HG03439 (cell line): ENCODE data around the gene EXO5.
"Not testable (repeated sequence)": the region's sequence is repeated elsewhere in the genome, so short reads cannot be mapped to it uniquely, and the experiment has no call there.

ENCODE experiments used
- ATAC-seq: cut with Tn5 transposase; IDR thresholded peaks from one replicate; pipeline ENCODE4 v1.9.1; 2021; ENCODE audit warnings: mild to moderate bottlenecking, moderate library complexity; ENCODE audit not compliant: unreplicated experiment

EXO5 gene

DNA sequence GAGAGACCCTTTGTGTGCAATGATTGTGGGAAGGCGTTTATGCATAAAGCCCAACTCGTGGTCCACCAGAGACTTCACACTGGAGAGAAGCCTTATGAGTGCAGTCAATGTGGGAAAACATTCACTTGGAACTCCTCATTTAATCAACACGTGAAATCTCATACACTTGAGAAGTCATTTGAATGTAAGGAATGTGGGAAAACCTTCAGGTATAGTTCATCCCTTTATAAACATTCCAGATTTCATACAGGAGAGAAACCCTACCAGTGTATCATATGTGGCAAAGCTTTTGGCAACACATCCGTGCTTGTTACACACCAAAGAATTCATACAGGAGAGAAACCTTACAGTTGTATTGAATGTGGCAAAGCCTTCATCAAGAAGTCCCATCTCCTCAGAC lies 38.4 kb downstream of the EXO5 start:
- ATAC-seq = no peak

DNA sequence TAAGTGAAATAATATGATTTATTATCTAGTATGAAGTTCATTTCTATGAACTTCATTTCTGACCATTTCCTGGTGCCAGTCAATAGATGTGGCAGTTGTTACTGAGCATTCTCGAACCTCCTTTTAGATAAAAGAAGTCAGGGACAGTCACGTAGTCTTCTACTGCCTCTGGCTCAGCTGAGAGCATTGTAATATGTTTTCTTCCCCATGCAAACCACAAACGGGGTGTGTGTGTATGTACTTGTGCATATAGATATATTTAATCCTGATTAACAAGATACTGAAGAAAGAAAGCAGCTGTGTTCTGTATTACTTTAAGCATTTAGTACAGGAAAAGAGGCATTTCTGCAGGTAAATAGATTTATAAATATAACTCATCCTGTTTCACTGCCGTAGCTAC lies 44.5 kb downstream of the EXO5 start:
- ATAC-seq = no peak

DNA sequence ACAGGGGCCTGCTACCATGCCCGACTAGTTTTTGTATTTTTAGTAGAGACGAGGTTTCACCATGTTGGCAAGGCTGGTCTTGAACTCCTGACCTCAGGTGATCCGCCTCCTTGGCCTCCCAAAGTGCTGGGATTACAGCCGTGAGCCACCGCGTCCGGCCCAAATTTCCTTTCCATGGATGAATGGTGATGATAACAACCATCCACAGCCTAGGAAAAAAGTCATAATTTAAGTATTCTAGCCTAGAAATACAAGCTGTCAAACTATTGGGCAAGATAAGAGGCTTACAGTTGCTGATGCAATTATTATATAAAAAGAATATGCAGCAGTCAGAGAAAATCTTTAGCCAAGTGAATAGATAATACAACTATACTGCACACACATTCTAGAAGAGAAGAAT lies 46.2 kb downstream of the EXO5 start:
- ATAC-seq = not testable (repeated sequence)

DNA sequence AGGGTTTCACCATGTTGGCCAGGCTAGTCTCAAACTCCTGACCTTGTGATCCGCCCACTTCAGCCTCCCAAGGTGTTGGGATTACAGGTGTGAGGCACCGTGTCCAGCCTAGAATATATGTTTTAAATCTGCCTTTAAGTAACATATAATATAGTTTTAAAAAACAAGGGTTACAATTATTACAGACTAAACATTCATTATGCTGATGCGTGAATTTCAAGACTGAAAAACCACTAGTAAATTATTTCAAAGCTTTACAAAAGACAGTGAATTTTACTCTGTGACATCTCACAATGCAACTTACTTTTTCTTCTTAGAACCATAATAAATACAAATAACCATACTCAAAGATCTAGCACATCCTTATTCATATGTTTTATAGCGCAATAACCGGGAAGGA lies 47.6 kb downstream of the EXO5 start:
- no peak for ATAC-seq

DNA sequence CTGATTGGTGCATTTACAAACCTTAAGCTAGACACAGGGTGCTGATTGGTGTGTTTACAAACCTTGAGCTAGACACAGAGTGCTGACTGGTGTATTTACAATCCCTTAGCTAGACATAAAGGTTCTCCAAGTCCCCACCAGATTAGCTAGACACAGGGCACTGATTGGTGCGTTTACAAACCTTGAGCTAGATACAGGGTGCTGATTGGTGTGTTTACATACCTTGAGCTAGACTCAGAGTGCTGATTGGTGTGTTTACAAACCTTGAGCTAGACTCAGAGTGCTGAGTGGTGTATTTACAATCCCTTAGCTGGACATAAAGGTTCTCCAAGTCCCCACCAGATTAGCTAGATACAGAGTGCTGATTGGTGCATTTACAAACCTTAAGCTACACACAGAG lies 49.7 kb downstream of the EXO5 start:
- ATAC-seq = not testable (repeated sequence)

DNA sequence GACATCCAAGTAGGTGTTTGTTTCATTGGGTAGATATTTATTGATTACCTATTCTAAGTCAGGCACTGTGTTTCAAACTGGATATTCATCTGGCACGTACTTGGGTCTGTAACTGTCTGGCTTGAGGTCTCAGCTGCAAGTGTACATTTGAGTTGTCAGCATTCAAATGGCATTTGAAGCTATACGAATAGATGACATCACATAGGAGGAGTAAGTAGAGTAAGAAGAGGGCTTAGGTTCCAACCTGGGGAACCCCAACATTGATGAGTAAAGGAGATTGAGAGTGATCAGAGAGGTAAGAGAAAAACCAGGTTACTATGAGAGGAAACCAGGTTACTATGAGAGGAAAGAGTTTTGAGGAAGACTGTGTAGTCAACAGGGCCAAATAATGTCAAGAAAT lies 53.6 kb downstream of the EXO5 start:
- ATAC-seq = no peak

DNA sequence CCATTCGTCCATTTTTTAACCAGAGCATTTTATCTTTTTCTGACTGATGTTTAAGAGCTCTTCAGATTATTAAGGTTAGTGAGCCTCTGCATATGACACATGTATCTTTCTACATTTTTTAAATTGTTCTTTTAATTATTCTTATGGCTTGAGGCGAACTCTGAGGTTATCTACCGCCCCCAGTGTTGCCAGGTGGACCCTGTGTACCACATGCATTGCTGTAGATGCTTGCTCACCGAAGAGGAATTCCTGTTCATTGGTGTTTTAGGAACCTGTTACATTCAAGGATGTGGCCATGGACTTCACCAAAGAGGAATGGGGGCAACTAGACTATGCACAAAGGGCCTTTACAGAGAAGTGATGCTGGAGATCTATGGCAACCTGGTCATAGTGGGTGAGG lies 54.7 kb downstream of the EXO5 start:
- ATAC-seq = no peak

DNA sequence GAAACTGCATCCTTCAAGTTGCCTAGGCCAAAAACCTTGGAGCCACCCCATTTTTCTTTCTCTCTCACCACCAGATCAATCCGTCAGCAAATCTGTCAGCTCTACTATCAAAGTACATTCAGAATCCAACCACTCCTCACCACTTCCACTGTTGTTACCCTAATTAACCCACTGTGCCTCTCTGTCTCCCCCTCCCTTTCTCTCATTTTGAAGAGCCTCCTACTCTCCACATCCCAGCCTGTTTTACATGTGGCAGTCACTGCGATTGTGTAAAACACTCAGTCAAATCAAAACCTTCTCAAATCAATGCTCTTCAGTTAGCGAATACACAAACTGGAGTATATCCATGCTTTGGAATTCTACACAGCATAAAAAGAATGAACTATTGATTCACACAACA lies 55.9 kb downstream of the EXO5 start:
- ATAC-seq = no peak

DNA sequence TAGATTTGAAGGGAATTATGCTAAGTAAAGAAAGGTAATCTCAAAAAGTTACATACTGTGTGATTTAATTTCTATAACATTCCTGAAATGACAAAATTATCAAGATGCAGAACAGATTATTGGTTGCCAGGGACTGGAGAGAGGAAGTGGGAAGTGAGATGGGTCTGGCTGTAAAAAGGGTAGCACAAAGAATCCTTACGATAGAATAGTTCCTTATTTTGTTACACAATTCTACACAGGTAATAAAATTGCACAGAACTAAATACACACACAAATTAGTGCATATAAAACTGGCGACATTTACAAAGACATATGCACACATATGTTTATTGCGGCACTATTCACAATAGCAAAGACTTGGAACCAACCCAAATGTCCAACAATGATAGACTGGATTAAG lies 56.3 kb downstream of the EXO5 start:
- no peak for ATAC-seq
